ENCODE results near the gene TRDN. TPM values are rescaled to one million over a fixed set of nuclear protein-coding genes. Genes with fewer than 3 reads are reported as not detected.

The TRDN gene
- total RNA-seq, 2 experiments from 2014 or later, result not detected

DNA sequence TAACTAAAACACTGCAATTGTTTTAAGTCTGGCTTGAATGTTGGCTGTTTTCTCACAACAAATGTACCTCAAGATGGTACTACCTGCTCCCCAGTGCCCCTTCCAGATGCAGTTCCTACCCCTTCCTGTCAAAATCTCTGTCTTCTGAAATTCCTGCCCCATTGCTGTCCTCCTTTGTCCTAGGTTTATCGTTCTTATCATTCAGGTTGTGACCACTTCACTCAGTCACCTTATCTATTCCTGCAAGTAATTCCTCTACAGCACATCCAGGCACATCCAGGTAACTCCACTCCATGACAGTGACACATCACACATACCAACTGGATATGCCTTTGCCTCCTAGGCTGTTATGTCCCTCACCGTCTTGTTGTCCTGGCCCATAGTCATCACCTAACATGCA, 90.2 kb downstream of the TRDN start:
- Mint-ChIP-seq H3K27me3 (no peaks in the 10 kb centered on the region), H3K4me3 (no peak overlapping the region), H3K27ac (no peak overlapping the region), H3K9me3 (no peaks in the 10 kb centered on the region), H3K4me1 (ENCODE audit: low read depth) (no peaks in the 10 kb centered on the region), H3K36me3 (no peaks in the 10 kb centered on the region)
- DNase-seq, result no peak
- intact Hi-C loops (cut with micrococcal nuclease), result no loop called here
- CTCF ChIA-PET, result no interaction called here
- POLR2A ChIA-PET, result no interaction called here

DNA sequence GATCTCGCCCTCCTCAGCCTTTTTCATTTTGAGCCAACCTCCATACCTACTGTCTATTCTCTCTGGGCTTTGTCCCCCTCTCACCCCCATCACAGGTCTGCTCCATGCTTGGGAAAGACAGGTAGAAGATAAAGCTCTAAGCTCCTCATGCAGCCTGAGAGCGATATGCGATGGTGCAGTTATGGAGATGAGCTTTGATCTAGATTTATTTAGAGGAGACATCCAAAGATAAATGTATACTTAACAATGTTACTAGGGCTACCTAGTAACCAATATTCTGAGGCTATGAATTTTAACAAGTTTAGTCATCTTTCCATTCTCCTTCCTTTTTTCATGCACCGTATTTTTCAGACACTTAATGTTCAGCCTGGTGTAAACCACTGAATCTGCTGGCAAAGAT, 95.3 kb downstream of the TRDN start:
- no peaks in the 10 kb centered on the region for H3K9me3 Mint-ChIP-seq
- H3K27ac Mint-ChIP-seq, result no peak overlapping the region
- DNase-seq, result no peak
- no peaks in the 10 kb centered on the region for H3K27me3 Mint-ChIP-seq
- no peaks in the 10 kb centered on the region for H3K36me3 Mint-ChIP-seq
- intact Hi-C loops (cut with micrococcal nuclease), result no loop called here
- no peaks in the 10 kb centered on the region for H3K4me1 Mint-ChIP-seq (ENCODE audit: low read depth)
- POLR2A ChIA-PET, result no interaction called here
- H3K4me3 Mint-ChIP-seq, result no peak overlapping the region
- CTCF ChIA-PET, result no interaction called here

DNA sequence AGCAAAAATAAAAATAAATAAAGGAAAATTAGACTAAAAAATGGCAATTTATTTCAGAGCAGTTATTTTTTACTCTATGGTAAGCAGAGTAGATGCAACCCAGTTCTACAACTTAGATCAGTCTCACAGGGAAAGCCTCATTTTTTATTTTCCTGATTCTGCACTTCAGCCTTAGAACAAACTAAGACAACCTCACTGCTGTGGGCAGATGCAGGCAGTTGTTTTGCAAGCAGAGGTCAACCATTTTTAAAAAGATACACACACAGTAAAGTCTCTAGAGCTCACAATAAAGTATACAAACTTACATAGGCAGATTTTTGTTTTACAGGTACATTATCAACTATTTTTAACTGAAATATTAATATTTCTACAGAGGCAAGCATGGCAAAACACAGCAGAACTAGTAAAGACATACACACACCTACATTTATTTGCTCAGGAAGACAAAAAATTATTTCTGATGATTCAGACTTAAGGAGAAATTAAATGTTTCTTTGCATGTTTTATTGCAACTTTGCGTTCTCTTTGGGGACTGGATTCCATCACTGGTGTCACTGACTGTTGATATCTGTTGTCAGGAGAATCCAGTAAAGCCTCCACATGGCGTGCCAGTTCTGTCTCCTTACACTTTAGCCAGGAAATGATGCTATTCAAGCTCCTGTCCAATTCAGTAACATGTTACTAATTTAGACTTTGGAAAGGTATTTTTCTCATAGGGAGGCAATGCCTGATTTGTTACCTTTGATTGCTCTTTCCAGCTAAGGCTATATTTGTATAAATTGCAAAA, 102.7 kb downstream of the TRDN start:
- no peak overlapping the region for H3K4me3 Mint-ChIP-seq
- intact Hi-C loops (cut with micrococcal nuclease), result no loop called here
- CTCF ChIA-PET, result no interaction called here
- H3K9me3 Mint-ChIP-seq, result no peaks in the 10 kb centered on the region
- H3K36me3 Mint-ChIP-seq, result no peaks in the 10 kb centered on the region
- no peak for DNase-seq
- H3K27ac Mint-ChIP-seq, result no peak overlapping the region
- H3K27me3 Mint-ChIP-seq, result no peaks in the 10 kb centered on the region
- POLR2A ChIA-PET, result no interaction called here
- no peaks in the 10 kb centered on the region for H3K4me1 Mint-ChIP-seq (ENCODE audit: low read depth)

DNA sequence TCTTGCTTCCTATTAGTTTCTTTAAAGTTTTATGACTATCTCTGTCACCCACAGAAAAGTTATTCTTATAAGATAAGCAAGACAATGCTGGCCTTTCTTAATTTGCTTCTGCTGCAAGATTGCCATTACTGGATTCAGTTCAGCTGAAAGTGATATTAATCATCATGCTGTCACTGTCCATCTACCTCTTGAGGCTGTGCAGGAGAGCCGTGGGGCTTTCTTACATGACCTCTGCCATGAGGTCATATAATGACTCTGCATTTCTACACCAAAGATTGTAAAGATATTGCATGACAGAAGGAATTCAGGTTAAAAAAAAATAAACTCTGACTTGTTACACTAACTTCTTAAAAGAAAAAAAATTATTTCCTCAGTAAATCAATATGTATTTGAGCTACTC, 106.9 kb downstream of the TRDN start:
- intact Hi-C loops (cut with micrococcal nuclease), result no loop called here

DNA sequence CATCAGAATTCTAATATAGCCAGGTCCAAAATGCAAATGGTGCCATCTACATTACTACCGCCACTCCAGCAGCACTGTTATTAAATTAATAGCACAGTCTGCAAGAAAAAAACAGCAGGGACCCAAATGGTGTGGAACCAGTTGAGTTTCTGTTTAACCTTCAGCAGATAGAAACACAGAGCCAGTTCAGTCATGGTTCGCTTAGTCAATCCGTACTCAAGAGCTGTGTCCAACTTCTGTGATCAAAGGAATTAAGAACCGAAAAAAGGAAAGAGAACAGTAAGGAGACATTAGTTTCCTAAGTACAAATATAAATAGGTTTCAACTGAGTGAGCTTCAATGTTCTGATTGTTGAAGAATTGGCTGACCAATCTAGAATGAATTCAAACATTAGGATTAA, 107.7 kb downstream of the TRDN start:
- H3K4me1 Mint-ChIP-seq (ENCODE audit: low read depth), result no peaks in the 10 kb centered on the region
- DNase-seq, result no peak
- no peaks in the 10 kb centered on the region for H3K36me3 Mint-ChIP-seq
- no peaks in the 10 kb centered on the region for H3K27me3 Mint-ChIP-seq
- POLR2A ChIA-PET, result no interaction called here
- no peak overlapping the region for H3K27ac Mint-ChIP-seq
- H3K4me3 Mint-ChIP-seq, result no peak overlapping the region
- CTCF ChIA-PET, result no interaction called here
- intact Hi-C loops (cut with micrococcal nuclease), result no loop called here
- H3K9me3 Mint-ChIP-seq, result peaks cover 3% of the 10 kb centered on the region

More for the DNA sequence above, 106.9 kb downstream of the TRDN start:
- H3K9me3 Mint-ChIP-seq, result peaks cover 3% of the 10 kb centered on the region
- ChIA-PET POLR2A (no interaction called here), CTCF (no interaction called here)
- H3K36me3 Mint-ChIP-seq, result no peaks in the 10 kb centered on the region
- no peak overlapping the region for H3K4me3 Mint-ChIP-seq
- no peaks in the 10 kb centered on the region for H3K27me3 Mint-ChIP-seq
- no peak overlapping the region for H3K27ac Mint-ChIP-seq
- DNase-seq, result no peak
- H3K4me1 Mint-ChIP-seq (ENCODE audit: low read depth), result no peaks in the 10 kb centered on the region

DNA sequence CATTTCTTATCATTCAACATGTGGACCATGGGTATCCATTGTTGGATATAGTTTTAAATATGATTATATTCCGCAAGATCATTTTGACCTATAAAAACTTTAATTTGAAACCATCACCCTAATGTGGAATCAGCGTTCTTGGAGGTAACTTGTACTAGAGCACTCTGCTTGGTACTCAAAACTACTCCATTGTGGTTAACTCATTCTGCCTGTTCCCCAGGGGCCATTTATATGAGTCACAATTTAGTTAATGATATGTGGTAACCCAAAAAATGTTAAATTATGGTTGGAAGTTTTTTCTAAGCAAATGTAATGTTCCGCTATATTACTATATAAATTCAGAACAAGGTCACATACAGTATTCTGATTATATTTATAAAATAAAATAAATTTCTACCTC, 109.3 kb downstream of the TRDN start:
- no peaks in the 10 kb centered on the region for H3K27me3 Mint-ChIP-seq
- intact Hi-C loops (cut with micrococcal nuclease), result no loop called here
- POLR2A ChIA-PET, result no interaction called here

DNA sequence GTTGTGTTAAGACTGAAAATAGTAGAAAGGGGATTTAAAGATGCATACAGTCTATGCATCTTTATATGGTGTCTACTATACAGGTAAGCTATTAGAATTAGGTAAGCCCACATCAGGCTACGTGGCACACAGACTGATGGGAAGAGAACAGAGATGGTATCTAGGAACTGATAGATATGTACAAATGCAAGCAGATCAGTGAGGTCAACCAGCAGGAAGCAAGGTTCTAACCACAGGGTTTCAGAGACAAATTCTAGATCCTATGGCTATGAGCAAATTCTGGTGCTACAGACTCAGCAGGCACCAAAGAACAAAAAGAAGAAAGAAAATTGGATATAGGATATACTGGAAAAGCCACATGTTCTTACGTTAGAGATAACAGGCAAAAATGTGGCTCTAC, 110.6 kb downstream of the TRDN start:
- no peak for DNase-seq
- no peak overlapping the region for H3K27ac Mint-ChIP-seq
- no peaks in the 10 kb centered on the region for H3K4me1 Mint-ChIP-seq (ENCODE audit: low read depth)
- H3K4me3 Mint-ChIP-seq, result no peak overlapping the region
- H3K27me3 Mint-ChIP-seq, result no peaks in the 10 kb centered on the region
- H3K9me3 Mint-ChIP-seq, result peaks cover 3% of the 10 kb centered on the region
- POLR2A ChIA-PET, result no interaction called here
- no peaks in the 10 kb centered on the region for H3K36me3 Mint-ChIP-seq
- intact Hi-C loops (cut with micrococcal nuclease), result no loop called here
- CTCF ChIA-PET, result no interaction called here

More for the DNA sequence above, 109.3 kb downstream of the TRDN start:
- no peak overlapping the region for H3K27ac Mint-ChIP-seq
- no peaks in the 10 kb centered on the region for H3K4me1 Mint-ChIP-seq (ENCODE audit: low read depth)
- no peaks in the 10 kb centered on the region for H3K36me3 Mint-ChIP-seq
- peaks cover 3% of the 10 kb centered on the region for H3K9me3 Mint-ChIP-seq
- H3K4me3 Mint-ChIP-seq, result no peak overlapping the region
- CTCF ChIA-PET, result no interaction called here
- DNase-seq, result no peak

DNA sequence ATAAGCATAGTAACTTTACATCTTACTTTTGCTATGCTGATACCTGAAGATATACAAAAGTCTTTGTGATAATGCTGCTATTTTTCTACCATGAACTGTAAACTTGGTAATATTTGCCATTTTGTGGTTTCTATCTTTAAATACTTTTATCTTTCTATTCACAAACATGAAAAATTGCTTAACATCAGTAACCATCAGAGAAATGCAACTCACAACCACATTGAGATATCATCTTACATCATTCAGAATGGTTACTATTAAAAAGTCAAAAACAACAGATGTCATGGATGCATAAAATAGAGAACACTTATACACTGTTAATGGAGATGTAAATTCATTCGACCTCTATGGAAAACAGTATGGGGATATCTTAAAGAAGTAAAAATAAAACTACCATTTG, 112.0 kb downstream of the TRDN start:
- Mint-ChIP-seq H3K27ac (no peak overlapping the region), H3K4me1 (ENCODE audit: low read depth) (no peaks in the 10 kb centered on the region), H3K4me3 (no peak overlapping the region), H3K27me3 (no peaks in the 10 kb centered on the region), H3K36me3 (no peaks in the 10 kb centered on the region), H3K9me3 (peaks cover 3% of the 10 kb centered on the region)
- ChIA-PET CTCF (no interaction called here), POLR2A (no interaction called here)
- DNase-seq, result no peak
- intact Hi-C loops (cut with micrococcal nuclease), result no loop called here

DNA sequence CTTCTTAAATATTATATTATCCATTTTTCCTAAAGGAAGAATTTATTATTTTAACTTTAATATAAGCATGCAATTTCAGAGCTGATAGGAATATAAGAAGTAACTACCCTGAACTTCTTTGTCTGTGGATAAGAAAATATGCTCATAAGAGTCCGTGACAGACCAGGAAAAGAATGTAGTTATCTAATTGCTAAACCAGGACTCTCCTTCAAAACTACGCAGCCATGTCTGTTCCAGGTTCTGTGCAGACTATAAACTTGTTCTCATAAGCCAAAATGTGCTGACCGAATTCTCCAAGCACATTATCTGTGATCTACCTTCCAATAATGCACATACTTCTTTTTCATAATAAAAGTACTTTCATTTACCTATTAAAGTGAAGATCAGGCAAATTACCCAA, 116.5 kb downstream of the TRDN start:
- Mint-ChIP-seq H3K36me3 (no peaks in the 10 kb centered on the region), H3K4me3 (no peak overlapping the region), H3K4me1 (ENCODE audit: low read depth) (no peaks in the 10 kb centered on the region), H3K27ac (no peak overlapping the region), H3K9me3 (peaks cover 2% of the 10 kb centered on the region), H3K27me3 (no peaks in the 10 kb centered on the region)
- intact Hi-C loops (cut with micrococcal nuclease), result no loop called here
- ChIA-PET POLR2A (no interaction called here), CTCF (no interaction called here)
- no peak for DNase-seq

DNA sequence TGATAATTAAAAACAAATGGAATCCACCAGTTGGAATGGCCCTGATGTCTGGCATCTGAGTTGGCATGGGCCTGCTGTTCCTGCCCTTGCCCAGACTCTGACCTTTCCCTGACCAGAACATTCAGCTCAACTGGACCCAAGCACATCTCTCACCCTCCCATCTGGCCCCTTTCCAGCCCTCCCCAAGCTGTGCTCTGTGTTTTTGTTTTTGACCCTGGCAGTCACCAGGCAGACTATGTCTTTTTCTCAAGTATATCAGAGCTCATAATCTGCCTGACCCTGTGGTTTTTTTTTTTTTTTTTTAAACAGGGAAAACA, 117.6 kb downstream of the TRDN start:
- ChIA-PET CTCF (interaction anchor here (0.6 kb wide), 1 partner anchor 27 kb away, joined by 3 read pairs; no protein-coding TSS in a partner anchor), POLR2A (no interaction called here)
- Mint-ChIP-seq H3K4me3 (no peak overlapping the region), H3K36me3 (no peaks in the 10 kb centered on the region), H3K4me1 (ENCODE audit: low read depth) (no peaks in the 10 kb centered on the region), H3K9me3 (peaks cover 2% of the 10 kb centered on the region), H3K27me3 (no peaks in the 10 kb centered on the region), H3K27ac (no peak overlapping the region)
- no peak for DNase-seq
- intact Hi-C loops (cut with micrococcal nuclease), result no loop called here

DNA sequence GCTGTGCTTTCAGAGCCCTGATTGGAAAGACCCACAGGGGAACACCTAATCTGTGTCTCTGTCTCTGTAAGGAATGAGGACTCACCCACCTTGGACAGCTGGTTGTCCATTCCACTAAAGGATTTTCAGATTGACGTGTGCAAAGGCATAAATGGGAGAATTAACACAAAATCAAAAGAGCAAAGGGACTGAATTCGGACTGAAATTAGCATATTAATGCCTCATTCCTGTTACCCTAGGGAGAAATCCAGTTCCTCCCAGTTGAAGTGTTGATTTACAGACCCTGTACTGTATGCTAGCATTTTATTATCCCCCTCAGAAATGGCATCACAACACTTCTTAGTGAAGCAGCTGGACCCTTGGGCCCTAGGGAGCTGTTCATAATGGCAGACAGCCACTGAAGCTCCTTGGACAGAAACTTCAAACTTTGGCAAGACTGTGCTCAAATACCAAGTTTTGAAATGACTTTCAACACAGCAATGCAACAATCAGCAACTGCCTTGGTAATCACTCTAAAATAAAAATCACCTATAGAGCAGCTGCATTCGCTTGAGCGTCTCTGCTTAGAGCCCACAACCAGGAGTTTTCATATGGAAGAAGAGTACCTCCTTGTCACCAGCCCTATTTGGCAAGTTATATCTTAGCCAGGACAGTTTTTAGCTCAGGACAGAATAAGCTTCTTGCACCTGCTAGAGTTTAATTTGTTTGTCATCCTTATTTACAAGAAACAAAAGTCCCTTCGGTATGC, 118.1 kb downstream of the TRDN start:
- no peaks in the 10 kb centered on the region for H3K27me3 Mint-ChIP-seq
- intact Hi-C loops (cut with micrococcal nuclease), result no loop called here
- POLR2A ChIA-PET, result no interaction called here
- no peak overlapping the region for H3K4me3 Mint-ChIP-seq
- CTCF ChIA-PET, result interaction anchor here (0.6 kb wide), 1 partner anchor 27 kb away, joined by 3 read pairs; no protein-coding TSS in a partner anchor
- H3K36me3 Mint-ChIP-seq, result no peaks in the 10 kb centered on the region
- H3K27ac Mint-ChIP-seq, result no peak overlapping the region
- DNase-seq, result no peak
- peaks cover 2% of the 10 kb centered on the region for H3K9me3 Mint-ChIP-seq
- H3K4me1 Mint-ChIP-seq (ENCODE audit: low read depth), result no peaks in the 10 kb centered on the region

DNA sequence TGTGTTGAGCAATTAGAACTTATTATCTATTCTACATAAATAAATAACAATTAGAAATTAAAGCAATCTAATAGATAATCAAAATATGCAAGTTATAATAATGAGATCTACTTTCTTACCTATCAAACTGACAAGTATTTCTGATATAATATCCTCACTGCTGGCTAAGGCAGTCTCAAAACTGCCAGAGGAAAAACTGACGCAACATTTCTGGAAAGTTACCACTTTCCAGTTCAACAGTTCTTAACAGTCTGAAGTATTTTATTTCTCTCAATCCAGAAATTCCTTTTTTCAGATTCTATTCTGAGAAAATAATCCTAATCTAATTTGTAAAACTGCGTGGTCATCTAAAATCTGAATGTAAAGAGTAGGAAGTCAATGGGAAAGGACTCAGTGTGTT, 121.0 kb downstream of the TRDN start:
- ChIA-PET POLR2A (no interaction called here), CTCF (no interaction called here)
- H3K4me1 Mint-ChIP-seq (ENCODE audit: low read depth), result no peaks in the 10 kb centered on the region
- intact Hi-C loops (cut with micrococcal nuclease), result no loop called here
- DNase-seq, result no peak
- H3K36me3 Mint-ChIP-seq, result no peaks in the 10 kb centered on the region
- H3K27ac Mint-ChIP-seq, result no peak overlapping the region
- no peaks in the 10 kb centered on the region for H3K27me3 Mint-ChIP-seq
- H3K9me3 Mint-ChIP-seq, result peaks cover 2% of the 10 kb centered on the region
- H3K4me3 Mint-ChIP-seq, result no peak overlapping the region

DNA sequence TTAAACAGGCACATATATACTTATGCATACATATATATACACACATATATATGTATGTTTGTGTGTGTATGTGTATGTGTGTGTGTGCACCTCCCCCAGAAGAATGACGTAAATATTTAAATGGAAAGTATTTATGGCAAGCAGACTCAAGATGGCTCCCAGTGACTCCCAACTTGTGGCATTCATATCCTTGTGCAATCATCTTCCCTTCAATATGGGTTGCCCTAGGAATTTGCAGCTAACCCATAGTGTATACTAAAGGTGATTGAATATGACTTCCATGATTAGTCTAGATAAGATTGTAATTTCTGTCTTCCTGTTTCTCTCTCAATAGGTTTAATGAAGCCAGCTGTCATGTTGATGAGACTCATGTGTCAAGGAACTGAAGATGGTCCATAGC, 127.6 kb downstream of the TRDN start:
- no peak for DNase-seq
- no peak overlapping the region for H3K27ac Mint-ChIP-seq
- ChIA-PET CTCF (interaction anchor here (0.7 kb wide), 1 partner anchor 239 kb away, joined by 3 read pairs; no protein-coding TSS in a partner anchor), POLR2A (no interaction called here)
- no peaks in the 10 kb centered on the region for H3K36me3 Mint-ChIP-seq
- no peak overlapping the region for H3K4me3 Mint-ChIP-seq
- intact Hi-C loops (cut with micrococcal nuclease), result no loop called here
- no peaks in the 10 kb centered on the region for H3K4me1 Mint-ChIP-seq (ENCODE audit: low read depth)
- H3K27me3 Mint-ChIP-seq, result no peaks in the 10 kb centered on the region
- H3K9me3 Mint-ChIP-seq, result no peaks in the 10 kb centered on the region

Data from activated CD4-positive, alpha-beta memory T cell treated with anti-CD3 and anti-CD28 coated beads for 36 hours (primary cell).